GM19351 (cell line): ENCODE measurements around the gene ARL5C.
"Not testable (repeated sequence)": the region's sequence is repeated elsewhere in the genome, so short reads cannot be mapped to it uniquely, and the experiment has no call there.

ENCODE experiments used
- ATAC-seq: cut with Tn5 transposase; IDR thresholded peaks from one replicate; pipeline ENCODE4 v1.9.1; 2021; ENCODE audit warnings: mild to moderate bottlenecking, moderate library complexity; ENCODE audit not compliant: unreplicated experiment

ARL5C gene

GRCh38 chr17:39143552-39144093 lies 22.3 kb downstream of the ARL5C start:
- no peak for ATAC-seq

DNA sequence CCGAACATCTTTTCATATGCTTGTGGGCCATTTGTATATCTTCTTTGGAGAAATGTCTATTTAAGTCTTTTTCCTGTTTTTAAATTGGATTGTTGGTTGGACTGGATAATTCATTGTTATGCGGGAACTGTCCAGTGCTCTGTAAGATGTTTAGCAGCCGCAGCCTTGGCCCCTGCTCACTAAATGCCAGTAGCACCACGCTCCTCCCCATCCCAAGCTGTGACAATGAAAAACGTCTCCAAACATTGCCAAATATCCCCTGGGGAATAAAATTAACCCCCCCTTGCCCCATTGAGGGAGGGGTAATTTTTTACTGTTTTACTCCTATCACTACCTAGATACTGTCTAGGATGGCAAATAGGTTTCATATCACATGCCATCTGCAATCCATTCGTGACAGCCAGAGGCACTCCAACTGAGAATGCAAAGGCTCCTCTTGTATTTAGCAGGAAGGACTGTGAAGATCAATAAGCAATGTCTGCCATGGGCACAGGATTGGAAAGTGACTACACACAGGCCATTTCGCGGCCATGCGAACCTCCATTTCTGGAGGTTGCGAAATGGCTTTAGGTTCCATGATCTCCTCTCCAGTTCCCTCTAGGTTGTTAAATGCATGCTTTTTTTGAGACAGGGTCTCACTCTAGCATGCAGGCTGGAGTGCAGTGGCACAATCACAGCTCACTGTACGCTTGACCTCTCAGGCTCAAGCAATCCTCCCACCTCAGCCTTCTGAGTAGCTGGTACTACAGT lies 23.9 kb downstream of the ARL5C start:
- ATAC-seq, result no peak

DNA sequence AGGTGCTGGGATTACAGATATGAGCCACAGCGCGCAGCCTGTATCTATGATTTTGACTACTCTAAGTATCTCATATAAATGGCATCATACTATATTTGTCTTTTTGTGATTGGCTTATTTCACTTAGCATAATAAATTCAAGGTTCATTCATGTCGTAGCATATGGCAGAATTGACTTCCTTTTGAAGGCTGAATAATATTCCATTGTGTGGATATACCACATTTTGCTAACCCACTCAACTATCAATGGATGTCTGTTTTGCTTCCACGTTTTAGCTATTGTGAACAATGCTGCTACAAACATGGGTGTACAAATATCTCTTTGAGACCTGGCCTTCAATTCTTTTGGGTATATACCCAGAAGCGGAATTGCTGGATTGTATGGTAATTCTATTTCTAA lies 24.7 kb downstream of the ARL5C start:
- no peak for ATAC-seq

GRCh38 chr17:39139561-39139960 lies 26.4 kb downstream of the ARL5C start:
- ATAC-seq, result no peak

- ATAC-seq, result no peak
Measured at GRCh38 chr17:39139161-39139511, 26.8 kb downstream of the ARL5C start.

- no peak for ATAC-seq
Measured at GRCh38 chr17:39138431-39139160, 27.4 kb downstream of the ARL5C start.

- no peak for ATAC-seq
Measured at GRCh38 chr17:39134878-39135277, 31.1 kb downstream of the ARL5C start.

GRCh38 chr17:39132192-39132610 lies 33.8 kb downstream of the ARL5C start:
- no peak for ATAC-seq

DNA sequence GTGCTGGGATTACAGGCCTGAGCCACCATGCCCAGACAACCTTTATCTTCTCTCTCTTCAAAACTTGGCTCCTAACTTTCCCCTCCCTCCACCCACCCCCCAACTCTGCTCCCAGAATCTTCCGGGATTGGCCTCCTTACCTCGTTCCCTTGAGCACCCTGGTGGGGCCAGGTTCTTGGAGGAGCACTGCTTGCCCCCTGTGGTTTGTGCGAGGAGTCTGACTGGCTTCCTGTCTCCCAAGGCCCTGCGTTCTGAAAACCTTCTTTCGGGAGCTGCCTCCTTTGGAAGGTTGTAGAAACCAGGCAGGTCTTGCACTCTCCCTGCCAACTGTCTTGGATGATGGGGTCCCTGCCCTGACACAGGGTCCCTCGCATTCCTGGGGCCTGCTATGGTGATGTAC lies 34.3 kb downstream of the ARL5C start:
- ATAC-seq, result no peak

GRCh38 chr17:39130205-39130604 lies 35.8 kb downstream of the ARL5C start:
- no peak for ATAC-seq

DNA sequence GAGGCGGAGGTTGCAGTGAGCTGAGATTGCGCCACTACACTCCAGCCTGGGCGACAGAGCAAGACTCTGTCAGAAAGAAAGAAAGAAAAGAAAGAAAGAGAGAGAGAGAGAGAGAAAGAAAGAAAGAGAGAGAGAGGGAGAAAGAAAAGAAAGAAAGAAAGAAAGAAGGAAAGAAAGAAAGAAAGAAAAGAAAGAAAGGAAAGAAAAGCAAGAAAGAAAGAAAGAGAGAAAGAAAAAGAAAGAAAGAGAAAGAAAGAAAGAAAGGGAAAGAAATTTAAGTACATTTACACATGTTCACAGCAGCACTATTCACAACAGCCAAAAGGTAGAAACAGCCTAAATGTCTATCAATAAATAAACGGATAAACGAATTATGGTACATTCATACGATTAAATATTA lies 36.4 kb downstream of the ARL5C start:
- not testable (repeated sequence) for ATAC-seq

DNA sequence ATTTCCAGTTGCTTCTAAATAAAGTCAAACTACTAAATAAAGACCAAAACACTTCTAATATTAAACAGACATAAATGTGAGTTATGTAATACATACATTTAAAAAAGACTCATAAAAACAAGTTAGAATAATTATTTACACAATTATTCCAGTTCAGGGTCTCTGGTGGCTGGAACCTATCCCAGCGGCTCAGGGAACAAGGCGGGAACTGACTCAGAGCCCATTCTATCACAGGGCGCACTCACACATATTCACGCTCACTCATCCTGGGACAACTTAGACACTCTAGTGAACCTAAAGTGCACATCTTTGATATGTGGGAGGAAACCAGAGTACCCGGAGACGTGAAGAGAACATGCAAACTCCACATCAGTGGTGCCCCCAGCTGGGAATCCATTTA lies 39.5 kb downstream of the ARL5C start:
- no peak for ATAC-seq

DNA sequence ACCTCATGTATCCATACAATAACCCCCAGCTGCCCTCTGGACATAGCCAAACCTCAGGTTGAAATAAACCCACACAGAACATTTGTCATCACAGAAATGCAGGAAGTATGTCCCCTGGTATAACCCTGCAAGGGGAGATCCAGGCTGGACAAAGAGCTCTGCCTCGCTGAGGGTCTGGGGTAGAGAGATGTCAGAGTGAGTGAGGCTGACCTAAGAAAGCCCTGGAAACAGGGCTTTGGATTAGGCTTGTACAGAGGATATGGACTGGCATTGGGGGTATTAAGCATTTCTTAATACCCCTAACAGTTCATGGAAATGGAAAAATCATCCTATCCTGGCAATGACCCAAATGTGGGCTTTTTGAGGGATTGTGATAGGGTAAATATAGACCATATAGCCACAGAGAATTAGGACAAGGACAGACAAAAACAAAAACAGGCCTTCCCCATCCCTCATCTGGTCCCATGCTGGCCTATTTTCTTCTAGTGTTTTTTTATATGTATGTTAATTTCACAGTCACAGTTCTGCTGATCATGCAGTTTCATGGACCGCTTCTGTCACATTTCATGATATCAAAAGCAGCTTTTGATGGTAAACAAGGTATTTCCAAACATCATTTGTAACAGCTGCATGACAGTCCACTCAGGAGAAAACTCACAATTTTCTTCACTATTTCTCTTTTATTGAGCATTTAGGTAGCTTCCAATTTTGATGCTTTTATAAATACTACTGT lies 40.7 kb downstream of the ARL5C start:
- ATAC-seq, result no peak

DNA sequence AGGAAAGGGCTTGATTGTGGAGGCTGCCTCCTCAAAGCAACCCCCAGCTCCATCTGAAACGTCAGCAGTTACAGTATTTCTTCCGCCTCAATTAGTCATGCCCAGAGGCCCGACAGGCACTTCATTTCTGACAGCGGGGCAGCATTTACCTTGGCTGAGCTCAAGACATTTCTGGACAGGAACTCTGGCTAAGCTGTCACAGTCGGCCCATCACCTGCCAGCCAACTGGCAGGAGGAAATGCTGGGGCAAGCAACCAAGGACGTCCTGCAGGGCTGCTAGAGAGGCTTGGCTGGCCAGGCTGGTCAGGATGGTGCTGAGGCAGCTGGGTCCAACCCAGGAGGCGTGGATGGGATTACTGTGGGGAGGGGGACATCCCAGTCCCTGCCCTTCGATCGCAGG lies 42.3 kb downstream of the ARL5C start:
- ATAC-seq, result no peak

GRCh38 chr17:39122991-39123390 lies 43.0 kb downstream of the ARL5C start:
- ATAC-seq, result no peak

- ATAC-seq, result not testable (repeated sequence)
Measured at GRCh38 chr17:39121919-39122318, 44.0 kb downstream of the ARL5C start.

DNA sequence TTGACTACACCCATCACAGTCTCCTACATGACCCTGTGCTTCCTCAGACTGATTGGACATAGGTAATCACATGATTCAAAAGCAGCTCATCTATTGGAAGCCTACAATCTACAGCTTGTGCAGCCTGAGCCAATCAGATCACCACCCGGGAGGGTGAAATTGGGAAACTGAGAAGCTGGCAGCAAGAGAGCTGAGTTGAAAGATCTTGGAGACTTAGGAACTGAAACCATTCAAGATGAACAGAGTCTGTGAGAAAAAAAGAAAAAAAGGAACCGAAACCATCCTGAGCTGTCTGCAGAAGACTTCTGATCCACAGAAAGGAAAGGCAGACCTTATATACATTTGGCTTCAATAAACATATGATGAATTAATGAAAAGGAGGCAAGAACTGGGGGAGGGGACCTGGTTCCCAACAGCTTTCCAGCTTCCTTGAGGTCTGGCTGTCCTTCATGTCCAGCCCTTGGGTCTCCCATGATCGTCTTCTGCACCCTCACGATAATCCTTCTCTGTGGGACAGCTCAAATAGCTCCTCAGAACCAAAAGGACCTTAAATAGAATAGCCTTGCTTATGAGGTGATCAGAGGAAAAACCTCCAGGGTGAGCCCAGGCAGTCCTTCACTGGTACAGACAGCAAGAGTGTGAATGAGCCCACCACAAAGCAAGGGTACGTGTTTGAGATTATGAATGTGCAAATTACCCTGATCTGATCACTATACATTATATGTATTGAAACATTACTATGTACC lies 47.1 kb downstream of the ARL5C start:
- peak; percentile 81 for ATAC-seq

- ATAC-seq, result no peak
Measured at GRCh38 chr17:39116224-39116623, 49.7 kb downstream of the ARL5C start.

GRCh38 chr17:39115135-39115534 lies 50.8 kb downstream of the ARL5C start:
- ATAC-seq, result no peak

GRCh38 chr17:39114723-39115122 lies 51.2 kb downstream of the ARL5C start:
- no peak for ATAC-seq

DNA sequence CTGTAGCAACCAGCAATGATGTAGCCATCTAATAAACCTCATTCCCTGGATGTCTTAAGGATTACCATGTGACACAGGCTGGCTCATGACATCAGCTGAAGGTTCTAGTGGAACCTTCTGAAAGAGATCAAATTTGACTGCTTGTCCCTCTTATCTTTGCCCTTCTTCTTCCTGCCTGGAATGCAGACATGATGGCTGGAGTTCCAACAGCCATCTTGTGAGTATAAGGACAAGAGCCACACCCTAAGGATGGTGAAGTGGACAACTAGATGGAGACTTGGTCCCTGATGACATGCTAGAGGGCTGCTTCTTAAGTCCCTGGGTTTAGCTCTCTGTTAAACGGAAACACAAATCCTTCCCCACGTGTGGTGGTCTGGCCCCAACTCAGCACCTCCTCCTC lies 52.1 kb downstream of the ARL5C start:
- ATAC-seq, result no peak
